HG03571 (cell line): ENCODE results near the gene PPP1R1B.

Source experiments
- ATAC-seq: cut with Tn5 transposase; IDR thresholded peaks from one replicate; pipeline ENCODE4 v1.9.1; 2021; ENCODE audit not compliant: unreplicated experiment

The PPP1R1B gene

DNA sequence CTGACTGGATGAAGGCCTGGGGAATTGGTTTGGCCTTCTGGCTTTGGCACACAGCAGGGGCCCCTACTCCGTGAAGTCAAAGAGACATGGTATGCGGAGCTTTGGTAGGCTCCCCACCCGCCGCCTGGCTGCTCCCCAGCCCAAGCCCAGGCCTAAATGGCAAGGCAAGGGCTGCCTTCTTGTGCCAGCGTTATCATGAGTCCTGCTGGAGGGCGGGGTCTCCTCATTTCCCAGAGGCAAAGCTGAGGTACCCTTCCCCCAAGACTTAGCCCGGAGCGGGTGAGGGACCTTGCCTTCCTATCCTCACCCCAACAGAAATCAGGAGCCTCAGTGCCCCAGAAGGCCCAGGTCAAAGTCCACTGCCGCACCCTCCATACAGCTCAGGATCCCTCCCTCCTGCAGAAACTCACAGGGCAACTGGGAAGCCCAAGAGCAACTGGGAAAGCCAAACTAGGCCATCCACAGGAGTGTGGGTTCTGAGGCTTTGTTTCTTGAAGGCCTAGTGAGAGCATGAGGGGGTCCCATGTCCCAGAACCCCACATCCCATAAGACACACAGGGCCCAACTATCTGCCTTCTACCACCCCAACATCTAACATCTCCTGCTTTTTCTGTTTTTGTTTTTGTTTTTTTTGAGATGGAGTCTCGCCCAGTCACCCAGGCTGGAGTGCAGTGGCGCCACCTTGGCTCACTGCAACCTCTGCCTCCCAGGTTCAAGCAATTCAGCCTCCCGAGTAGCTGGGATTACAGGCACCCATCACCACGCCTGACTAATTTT is 51.8 kb downstream of the PPP1R1B start:
- no peak for ATAC-seq

DNA sequence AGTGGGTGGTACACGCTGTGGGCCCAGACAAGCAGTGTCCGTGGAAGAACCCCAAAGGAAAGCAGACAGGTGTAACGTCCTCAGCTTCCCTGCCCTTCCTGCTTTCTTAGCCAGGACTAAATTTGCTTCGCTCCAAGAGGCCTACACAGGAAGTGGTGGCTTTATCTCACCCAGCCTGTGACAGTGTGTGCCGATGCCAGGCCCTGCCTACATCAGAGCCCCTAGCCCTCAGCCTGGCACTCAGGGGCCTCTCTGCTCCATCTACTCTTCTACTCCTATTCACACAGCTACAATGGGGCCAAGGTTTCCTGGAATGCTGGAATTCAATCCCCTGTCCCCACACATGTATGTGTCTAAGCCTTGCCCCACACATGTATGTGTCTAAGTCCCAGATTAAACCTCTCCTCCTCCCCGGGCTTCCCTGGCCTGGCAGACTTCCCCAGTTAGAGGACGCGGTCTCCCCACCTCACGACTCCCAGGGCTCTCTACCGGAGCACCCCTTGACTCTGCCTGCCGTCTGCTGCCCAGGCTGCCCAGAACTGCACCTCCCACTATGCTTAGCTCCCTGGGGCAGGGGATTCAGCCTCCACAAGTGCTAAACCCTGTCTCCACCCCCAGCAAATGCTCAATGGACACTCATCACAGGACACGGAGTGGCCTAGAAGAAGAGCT is 52.9 kb downstream of the PPP1R1B start:
- ATAC-seq: no peak

DNA sequence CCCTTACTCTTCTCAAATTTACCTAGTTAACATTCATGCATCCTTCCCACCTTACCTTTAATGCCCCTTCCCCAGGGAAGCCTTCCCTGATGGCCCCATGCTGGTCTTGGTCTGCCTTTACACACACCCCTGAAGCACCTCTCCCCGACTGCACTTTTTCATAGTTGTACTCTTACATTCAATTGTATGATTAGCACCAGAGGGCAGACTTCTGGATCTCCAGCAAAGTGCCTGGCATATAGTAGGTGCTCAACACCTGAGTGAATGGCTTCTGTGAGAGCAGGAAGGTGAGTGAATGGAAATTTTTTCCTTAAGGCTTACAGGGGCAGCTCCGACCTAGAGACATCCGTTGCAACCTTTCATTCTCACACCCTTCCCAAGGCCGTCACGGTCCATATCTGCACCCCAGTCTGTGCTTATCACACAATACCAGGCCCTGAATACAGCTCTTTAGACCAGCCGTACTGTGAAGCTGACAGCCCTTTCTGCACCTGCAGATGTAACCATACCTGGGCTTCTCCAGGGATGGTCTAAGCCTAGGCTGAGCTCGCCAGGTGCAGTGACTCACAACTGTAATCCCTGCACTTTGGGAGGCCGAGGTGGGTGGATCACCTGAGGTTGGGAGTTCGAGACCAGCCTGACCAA is 56.7 kb downstream of the PPP1R1B start:
- ATAC-seq: no peak

DNA sequence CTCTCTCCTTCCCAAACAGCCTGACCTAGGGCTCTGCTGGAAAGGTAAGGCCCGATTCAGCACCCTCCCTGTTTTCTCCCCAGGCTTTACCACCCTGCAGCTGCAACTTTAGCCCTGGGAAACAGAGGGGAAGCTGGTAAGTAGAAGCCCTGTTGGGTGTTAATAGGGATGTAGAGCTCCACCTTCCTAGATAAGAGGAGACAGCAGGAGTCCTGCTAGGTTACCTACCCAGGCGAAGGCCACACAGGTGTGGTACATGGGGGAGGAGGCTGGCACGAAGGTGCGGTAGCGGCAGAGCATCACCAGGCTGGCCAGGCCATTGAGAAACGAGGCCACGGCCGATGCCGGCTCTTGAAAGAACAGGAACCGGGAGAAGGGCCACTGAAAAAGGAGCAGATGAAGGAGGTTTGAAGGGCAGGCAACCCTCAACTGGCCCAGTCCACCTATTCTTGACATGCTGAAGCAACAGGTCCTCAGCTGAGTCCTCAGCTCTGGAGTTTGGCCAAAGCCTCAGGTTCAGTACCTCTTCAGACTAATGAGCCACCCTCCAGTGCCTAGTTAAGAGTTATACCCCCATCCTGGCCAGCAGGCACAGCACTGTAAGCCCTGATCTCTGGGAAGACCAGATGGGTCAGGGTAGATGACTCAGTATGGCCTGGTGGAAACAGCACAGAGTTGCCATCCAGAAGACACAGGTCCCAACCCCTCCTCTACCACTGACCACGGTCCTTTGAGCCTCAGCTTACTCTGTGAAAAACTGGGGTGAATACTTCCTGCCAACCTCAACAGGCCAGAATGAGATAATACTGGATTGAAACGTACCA is 57.8 kb downstream of the PPP1R1B start:
- ATAC-seq: no peak
